Measurements from ENCODE around the gene ARFGAP1.

ARFGAP1 gene

GRCh38 chr20:63318391-63319163, 46.0 kb downstream of the ARFGAP1 start:
- no peak for DNase-seq (ENCODE audit: low read depth in 2 of 3, low spot score in 2 of 3)

GRCh38 chr20:63319164-63320040, 46.8 kb downstream of the ARFGAP1 start:
- no peak for DNase-seq (ENCODE audit: low read depth in 2 of 3, low spot score in 2 of 3)

DNA sequence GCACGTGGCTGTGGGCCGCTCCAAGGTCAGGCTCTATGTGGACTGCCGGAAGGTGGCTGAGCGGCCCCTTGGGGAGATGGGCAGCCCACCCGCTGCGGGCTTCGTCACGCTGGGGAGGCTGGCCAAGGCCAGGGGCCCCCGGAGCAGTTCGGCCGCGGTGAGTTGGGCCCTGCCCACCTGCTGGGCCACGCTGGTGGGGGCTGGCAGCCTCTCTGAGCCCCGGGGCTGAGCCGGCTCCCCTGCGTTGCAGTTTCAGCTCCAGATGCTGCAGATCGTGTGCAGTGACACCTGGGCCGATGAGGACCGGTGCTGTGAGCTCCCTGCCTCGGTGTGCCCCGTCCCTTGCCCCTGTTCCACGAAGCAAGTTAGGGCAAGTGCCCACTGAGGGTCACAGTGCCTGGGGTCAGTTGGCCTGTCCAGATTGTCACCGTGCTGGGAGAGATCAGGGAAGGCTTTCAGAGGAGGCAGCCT, 47.5 kb downstream of the ARFGAP1 start:
- DNase-seq (ENCODE audit: low read depth in 2 of 3, low spot score in 2 of 3): no peak

DNA sequence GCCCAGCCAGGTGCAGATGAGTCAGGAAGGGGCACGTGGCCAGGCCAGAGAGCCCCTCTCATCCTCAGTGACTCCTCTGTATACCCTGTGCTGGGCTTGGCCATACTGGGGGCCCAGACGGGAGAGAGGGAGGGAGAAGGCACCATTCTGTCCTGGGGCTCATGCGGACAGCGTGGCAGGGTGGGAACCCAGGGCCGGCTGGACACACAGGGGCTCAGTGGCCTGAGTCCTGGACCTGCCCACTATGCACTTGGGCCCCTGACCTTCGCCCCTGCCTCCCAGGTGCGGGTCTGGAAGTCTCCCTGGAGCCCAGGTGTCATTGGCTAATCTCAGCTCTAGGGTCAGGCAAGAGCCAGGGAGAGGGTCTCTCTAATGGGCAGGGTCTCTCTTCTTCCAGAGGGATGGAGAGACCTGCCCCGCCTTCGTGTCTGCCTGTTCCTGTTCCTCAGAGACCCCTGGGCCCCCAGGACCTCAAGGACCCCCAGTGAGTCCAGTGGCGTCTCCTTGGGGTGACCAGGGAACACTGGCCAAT, 48.1 kb downstream of the ARFGAP1 start:
- DNase-seq (ENCODE audit: low read depth in 2 of 3, low spot score in 2 of 3): no peak

GRCh38 chr20:63321148-63321831, 48.7 kb downstream of the ARFGAP1 start:
- no peak for DNase-seq (ENCODE audit: low read depth in 2 of 3, low spot score in 2 of 3)

DNA sequence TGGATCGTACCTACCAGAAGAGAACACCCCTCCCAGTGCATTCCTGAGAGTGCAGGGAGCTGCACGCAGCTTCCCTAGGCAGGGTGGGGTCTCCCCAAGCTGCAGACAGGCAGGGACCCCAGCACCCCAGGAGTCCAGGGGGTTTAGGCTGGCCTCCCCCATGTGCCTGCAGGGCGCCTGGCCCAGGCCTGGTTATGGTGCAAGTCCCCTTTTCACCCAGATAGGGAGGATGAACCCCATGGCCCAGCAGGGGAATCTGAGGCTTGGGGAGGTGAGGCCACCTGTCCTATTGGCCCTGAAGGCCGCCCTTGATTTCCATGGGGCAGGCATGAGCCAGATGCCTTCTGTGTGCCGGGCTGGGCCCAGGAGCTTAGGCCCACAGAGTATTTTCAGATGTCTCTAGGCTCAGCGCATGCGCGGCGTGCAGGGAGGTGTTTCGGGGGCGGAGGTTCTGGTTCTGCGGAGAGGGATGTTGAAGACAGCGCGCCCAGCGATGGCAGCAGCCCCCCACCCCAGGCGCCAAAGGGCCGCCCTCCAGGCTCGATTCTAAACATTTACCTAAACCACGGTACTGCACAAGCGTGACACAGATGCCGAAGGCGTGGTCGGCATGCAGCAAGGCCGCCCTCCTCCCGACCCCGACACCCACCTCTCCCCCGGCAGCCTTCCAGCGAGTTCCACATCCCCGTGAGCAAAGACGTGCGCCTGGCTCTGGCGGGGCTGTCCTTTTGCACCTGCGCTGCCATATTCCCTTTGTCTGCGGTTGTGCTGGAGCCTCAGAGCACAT, 49.7 kb downstream of the ARFGAP1 start:
- DNase-seq (ENCODE audit: low read depth in 2 of 3, low spot score in 2 of 3): no peak

DNA sequence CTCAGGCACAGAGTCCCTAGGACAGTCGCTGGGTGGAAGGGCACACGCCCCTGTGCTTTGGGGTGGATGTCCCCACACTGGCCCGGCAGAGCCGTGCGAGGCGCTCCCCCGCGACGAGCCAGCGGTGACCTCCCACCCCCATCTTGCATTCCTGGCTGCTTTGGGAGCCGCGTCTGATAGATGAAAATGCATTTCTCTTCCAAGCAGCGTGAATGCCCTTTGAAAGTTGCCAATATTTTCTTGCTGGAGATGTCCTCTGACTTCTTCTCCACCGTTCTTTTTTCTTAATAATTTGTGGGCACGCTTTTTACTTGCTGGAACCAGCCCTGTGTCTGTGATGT, 50.3 kb downstream of the ARFGAP1 start:
- DNase-seq (ENCODE audit: low read depth in 2 of 3, low spot score in 2 of 3): no peak

GRCh38 chr20:63323357-63323981, 50.9 kb downstream of the ARFGAP1 start:
- DNase-seq (ENCODE audit: low read depth in 2 of 3, low spot score in 2 of 3): no peak

DNA sequence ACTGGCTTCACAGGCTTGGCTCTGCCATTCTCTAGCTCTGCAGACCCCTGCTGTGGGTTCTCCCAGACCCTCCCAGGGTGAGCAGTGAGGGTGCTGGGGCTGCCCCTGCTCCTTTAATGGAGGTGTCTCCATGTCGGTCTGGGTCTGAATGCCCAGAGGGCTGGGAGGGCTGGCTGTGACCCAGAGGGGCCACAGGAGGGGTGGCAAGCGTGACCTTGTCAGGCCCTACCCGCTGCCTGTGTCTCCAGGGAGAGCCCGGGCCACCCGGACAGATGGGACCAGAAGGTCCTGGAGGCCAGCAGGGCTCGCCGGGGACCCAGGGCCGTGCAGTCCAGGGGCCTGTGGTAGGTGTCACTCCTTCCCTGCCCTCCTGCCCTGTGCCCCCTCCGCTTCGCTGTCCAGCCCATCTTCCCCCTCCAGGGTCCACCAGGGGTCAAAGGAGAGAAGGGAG, 52.4 kb downstream of the ARFGAP1 start:
- DNase-seq (ENCODE audit: low read depth in 2 of 3, low spot score in 2 of 3): no peak

DNA sequence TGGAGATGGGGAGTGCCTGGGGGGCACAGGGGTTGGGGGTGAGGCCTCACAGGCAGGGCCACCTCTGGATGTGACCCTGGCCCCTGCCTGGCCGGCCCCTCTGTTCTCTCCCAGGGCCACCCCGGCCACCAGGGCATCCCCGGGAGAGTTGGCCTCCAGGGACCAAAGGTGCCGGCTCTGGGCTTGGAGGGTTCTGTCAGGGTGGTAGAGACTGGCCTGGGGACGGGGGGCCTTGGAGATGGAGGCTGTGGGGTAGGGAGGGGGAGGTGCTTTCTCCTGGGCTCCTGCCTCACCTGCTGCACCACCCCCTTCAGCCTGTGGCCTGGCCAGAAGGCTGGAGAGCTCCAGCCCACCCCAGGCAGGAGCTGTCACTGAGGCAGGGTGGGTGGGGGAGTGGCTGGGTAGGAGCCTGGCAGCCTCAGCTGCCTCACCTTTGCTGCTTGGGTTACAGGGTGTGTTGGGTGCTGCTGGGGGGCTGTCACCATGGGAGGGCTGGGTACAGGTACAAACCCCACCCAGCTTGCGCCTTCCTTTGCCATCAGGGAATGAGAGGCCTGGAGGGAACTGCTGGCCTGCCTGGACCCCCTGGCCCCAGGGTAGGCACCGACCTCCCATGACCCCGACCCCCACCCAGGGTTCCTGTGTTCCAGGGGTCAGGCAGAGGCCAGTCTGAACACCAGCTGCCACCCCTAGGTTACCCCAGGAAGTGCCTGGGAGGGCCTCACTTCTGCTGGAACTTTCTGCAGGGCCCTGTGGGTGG, 53.1 kb downstream of the ARFGAP1 start:
- DNase-seq (ENCODE audit: low read depth in 2 of 3, low spot score in 2 of 3): no peak

- DNase-seq (ENCODE audit: low read depth in 2 of 3, low spot score in 2 of 3): no peak
Measured at GRCh38 chr20:63326314-63327230, 54.0 kb downstream of the ARFGAP1 start.

DNA sequence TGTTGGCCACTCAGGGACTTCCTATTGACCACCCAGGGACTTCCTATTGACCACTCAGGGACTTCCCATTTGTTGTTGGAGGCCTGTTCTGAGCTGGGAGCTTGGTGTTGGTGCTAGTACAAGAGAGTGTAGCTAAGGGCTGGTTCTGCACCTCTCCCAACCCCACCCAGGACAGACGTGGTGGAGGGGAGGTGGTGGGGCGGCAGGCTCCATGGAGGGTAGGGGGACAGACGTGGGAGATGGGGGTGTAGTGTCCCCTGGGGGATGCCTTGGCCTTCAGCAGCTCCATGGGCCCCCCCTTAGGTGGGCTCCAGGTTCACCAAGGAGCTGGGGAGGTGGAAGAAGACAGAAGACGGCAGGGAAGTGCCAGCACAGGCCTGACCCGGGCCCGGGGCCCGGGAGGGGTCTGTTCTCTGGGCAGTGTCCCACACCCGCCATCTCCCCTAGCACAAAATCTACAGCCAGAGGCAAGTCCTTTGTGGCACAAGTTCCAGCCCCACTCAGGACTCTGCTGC, 54.7 kb downstream of the ARFGAP1 start:
- DNase-seq (ENCODE audit: low read depth in 2 of 3, low spot score in 2 of 3): no peak

- DNase-seq (ENCODE audit: low read depth in 2 of 3, low spot score in 2 of 3): no peak
Measured at GRCh38 chr20:63328026-63328700, 55.5 kb downstream of the ARFGAP1 start.

- no peak for DNase-seq (ENCODE audit: low read depth in 2 of 3, low spot score in 2 of 3)
Measured at GRCh38 chr20:63328718-63329275, 56.2 kb downstream of the ARFGAP1 start.

- DNase-seq (ENCODE audit: low read depth in 2 of 3, low spot score in 2 of 3): no peak
Measured at GRCh38 chr20:63329331-63330083, 56.9 kb downstream of the ARFGAP1 start.

- DNase-seq (ENCODE audit: low read depth in 2 of 3, low spot score in 2 of 3): no peak
Measured at GRCh38 chr20:63330084-63330760, 57.6 kb downstream of the ARFGAP1 start.
